Measurements from ENCODE around the gene LARGE1.

Gene LARGE1

DNA sequence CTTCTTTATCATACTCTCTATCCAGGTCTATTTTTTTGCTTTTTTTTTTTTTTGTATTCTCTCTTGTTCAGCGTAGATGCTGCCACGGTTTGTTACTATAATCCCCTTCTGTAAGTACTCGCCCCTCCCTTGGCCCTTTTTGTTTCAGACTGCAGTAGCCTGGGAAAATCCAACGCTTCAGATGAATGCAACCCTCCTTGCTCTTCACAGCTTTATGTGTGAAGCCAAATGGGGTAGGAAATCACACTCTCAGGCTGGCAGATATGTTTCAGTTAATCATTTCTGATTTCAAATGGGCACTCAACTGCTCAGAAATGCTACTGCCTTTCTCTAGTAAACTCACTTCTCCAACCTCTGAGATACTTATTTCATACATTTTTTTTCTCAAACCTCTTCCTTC lies 149.1 kb downstream of the LARGE1 start:
- no peak for DNase-seq

DNA sequence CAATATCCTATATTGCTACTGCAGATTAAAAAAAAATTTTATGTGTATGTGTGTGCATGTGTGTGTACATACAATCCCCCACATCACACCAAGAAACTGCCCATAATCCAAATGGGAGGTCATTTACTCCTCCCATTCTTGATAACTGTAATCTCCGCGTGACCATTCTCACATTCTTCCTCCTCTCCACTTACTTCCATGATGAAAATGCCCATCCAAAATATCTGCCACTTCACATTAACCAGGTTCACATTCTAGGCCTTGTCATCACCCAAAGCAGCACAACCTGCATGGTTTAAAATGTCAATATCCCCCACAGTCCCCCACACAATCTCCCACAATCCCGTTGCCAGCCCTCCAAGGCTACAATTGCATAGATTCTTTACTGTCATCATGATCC lies 149.6 kb downstream of the LARGE1 start:
- DNase-seq: no peak

DNA sequence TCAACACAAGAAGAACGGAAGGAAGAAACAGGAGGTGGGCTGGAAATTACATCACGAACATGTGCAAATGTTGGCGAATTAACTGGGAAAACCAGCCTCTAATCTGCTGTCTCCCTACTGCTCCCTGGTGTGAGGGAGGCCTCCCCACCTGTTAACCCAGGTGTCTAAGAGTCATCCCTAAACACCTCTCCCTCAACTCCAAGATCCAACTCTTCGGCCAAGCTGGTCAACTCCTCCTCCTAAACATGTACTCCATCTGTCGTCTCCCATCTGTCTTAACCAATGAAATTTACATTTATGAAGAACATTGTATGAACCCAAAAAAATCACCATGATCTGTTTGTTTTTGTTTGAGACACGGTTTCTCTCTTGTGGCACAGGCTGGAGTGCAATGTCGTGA lies 154.2 kb downstream of the LARGE1 start:
- no peak for DNase-seq

DNA sequence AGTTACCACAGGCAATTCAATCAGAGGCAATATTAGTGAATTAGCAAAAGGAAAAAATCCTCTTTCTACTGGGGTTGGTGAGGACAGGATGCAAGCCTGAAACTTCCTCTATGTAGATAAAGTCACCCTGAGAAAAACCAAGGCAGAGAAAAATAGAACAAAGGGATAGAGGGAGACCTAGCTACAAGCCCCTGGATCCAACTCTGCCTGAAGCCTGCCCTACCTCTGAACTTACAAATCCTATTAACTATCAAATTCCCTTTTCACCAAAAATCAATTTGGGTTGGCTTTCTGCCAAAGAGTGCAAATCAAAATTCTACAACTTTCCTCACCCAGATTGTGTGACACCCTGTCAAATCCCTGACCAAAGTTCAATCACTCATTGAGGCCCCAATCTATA lies 161.3 kb downstream of the LARGE1 start:
- no peak for DNase-seq

DNA sequence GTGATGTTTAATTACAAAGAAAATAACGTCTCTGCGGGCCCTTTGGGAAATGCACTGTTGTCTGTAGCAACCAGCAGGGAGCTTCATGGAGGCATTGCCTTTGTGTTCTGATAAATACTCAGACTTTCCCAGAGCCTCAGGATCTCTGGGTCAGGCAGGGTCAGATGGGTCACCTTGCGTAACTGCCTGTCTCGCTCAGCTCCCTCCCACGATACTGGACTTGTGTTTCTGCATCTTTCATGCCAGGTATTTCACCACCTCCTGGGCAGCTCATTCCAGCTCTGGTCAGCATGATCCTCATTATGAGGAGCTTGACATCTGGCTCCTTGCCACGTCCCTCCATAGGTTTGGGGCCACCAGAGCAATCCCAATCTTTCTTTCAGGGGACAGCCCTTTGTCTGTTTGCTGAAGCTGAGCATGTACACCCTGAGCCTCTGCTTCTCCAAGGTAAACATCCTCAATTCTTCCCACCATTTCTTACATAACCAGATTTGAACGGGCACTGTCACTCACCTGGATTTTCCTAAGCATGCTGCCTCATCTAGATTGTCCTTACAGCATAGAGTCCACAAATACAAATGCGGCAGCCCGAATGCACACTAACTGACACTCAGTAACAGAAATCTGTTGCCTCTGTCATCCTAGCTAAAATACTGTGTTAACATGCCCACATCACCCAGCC lies 162.3 kb downstream of the LARGE1 start:
- no peak for DNase-seq

DNA sequence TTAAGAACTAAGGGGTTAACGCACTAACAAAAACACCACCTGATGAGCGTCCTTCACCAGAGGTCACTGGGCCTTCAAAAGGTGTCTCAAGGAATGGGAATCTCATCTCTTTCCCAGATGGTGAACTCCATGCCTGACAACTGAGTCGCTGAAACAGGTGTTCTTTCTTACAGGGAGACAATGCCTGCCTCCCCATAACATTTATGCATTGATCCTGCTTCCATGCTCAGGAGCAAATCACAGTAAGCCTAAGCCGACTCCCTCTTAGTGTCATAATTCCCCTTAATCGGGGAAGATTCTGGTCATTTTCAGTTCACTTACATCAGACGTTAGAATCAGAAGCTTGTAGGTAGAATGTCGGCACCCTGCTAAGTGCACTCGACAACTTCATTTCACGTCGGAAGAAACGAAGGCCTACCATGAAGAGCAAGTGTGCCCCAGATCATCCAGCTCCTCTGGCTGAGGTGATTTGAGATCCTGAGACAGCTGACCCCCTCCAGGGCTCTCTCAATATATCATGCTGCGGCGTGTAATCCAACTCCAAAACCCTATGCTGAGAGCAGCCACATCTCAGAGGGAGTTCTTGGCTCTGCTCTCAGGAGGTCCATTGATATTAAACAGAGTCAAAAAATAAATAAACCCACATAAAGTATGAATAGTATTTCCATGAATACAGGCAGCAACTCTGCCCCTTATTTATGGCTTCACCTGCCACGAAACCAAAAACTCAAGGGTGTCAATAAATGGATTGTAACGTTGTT lies 163.1 kb downstream of the LARGE1 start:
- no peak for DNase-seq

DNA sequence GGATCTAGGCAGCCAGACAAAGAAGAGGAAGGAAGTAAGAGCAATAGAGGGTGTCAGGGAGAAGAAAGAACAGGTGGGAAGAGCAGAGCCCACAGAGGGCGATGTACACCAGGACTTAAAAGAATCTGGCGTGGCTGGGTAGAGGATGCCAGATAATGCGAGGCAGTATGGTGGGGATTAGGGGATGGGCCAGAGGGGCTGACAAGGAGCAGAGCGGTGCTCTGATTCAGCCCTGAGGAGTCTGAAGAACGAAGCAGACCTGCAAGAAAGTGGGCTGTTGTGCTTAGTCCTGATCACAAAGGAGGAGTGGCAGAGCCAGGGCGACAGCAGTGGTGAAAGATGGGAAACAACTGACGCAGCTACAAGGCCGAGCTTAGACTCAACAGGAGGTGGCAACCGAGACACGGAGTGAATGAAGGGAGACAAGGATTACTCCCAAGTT lies 163.7 kb downstream of the LARGE1 start:
- no peak for DNase-seq

DNA sequence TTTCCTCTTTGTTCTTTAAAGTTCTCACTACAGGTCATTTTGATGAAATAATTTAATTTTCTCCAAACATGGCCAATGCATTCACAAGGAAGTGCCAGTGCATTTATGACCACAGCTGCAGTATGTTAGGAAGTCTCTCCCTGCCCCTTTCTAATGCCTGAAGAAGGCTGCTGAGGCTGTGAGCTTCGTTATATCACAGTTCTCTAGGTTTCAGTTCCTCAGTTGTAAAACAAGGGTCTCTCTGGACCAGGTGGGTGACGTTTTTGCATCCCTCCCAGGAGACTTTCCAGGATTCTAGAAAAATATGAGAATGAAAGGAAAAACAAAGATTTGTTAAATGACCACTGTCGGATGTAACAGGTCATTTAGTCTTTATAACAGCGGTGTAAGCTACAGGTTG lies 171.6 kb downstream of the LARGE1 start:
- no peak for DNase-seq

DNA sequence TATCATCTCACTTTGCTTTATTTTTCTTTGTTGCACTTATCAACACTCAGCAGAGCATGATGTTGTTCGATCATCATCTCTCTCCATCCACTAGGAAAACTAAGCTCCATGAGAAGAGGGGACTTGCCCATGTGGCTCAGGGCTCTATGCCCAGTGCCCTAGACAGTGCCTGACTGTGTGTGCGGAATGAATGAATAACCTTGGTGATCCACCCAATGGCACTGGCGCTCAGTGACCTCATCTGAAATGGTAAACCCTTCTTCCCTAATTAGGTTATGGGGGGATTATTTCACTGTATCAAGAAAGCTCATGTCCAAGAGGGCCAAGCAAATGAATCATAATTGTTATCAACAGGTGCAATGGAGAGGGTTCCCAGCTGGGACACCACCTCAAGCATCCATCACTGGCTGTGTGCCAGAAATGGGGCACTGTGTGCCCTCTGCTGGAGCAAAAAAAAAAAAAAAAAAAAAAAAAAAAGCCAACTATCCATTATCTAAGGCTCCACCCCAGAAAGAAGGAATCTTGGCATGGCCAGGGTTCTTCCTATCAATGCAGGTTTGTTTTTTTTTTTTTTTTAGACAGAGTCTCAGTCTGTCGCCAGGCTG lies 172.6 kb downstream of the LARGE1 start:
- no peak for DNase-seq

DNA sequence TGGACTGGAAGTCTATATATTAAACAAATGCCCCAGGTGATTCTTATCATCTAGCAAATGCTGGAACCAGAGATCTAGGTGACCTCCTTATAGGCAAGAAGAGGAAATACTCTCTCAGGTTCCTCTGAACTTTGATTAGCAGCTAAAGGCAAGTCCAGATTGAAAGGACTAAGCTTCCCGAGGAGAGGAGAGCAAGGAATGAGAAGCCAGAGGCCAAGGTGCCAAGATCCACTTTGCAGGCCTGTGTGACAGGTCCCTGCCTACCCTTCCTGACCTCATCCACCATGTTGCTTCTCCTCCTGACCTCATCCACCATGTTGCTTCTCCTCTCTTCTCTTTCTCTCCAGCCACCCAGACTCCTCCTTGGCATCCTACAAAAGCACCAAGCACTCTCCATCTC lies 173.2 kb downstream of the LARGE1 start:
- DNase-seq: no peak

DNA sequence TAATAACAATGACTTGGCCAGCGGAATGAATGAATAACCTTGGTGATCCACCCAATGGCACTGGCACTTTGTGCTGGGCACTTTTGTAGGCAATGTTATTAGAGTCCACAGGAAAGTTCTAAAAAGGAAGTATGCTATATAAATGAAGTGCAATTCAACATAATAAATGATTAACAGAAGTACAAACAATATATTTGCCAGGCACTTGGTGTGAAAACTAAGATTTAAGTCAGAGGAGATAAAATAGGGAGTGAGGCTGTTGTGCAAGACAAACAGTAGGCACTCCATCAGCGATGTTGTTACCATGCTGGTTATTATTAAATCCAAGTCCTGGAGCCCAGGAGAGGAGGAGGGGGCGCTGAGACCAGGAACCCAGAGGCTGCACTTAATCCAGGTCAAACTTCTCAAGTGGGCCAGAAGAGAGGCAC lies 173.8 kb downstream of the LARGE1 start:
- no peak for DNase-seq

DNA sequence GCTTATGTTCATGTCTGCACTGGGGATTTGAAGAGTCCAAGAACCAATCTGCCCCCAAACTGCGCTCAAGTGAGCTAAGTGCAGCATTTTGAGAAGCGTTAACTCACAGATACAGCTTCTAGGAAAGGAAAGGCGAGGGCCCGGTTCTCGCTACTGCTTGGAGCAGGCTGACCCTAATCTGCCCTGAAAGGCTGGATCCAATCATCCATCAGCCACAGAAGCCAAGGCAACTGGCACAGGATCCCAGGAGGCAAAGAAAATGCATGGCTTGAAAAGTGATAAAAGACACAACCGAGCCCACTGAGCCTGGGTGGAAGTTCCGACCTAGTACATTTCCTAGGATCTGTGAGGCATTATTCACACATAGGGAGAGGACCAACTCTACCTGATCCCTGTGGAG lies 174.8 kb downstream of the LARGE1 start:
- no peak for DNase-seq

DNA sequence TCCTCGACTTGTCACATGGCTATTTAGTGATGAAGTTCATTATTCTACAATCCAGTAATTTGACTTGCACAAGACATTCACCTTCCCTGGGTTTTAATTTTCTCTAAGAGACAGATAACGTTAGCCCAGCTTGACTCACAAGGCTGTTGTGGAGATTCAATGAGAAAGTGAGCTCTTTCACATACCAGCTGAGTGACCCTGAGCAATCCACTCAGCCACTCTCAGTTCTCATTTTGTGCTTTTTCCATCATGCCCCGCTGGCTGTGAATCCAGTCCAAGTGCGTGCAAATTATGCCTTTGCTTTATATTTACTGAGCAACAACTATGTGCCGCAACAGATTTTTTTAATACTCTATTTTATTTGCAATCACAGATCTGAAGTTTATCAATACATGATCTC lies 176.5 kb downstream of the LARGE1 start:
- DNase-seq: no peak

DNA sequence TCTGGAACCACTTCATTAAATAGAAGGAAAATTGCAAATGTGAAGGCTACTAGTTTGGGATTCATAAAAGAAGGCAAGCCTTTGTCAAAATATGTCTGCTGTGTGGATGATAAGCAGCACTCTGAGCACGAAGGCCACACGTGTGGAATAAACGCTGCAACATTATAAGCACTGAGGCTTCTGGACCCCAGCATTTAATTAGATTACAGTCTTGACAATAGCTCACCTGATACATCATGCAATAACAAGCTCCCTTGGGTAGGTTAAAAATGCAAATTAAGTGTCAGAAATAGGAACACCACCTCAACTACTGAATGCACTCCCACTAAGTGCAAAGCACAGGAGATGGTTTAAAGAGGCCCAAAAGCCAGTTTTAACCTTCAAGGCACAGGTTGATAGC lies 179.3 kb downstream of the LARGE1 start:
- DNase-seq: no peak

DNA sequence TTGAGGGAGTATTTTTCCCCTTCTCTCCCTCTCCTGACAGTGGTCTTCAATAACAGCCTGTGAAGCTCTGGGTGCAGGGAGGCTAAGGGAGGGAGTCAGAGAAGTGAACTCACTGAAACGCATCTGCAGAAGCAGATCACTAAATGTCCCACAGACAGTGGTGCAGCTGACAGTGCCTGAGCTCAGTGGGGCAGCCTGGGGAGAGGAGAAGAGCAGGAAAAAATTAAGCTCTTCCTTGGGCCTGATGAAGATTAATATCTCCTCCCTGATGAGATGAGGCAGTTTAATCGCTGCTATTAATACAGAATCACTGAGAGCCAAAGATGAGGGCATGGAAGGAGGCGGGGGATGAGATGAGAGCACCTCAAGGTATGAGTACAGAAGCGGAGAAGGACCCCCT lies 180.8 kb downstream of the LARGE1 start:
- DNase-seq: no peak

DNA sequence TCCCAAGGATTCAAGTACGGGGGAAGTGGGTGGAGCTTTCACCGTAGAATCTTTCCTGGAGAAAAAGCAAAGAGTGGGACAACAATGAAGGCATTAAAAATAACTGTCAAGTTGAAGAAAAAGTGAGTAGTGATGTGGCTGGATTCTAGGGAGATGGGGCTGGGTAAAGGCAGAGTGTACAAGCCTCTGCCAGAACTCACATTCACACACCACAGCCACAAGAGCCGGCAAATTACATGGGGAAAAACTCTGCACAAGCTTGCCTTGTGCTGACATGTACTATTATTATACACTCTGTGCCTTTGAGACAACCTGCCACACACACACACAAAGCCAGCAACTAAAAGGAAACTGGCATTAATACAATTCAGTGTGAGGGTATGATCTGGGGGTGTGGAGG lies 182.6 kb downstream of the LARGE1 start:
- DNase-seq: no peak

DNA sequence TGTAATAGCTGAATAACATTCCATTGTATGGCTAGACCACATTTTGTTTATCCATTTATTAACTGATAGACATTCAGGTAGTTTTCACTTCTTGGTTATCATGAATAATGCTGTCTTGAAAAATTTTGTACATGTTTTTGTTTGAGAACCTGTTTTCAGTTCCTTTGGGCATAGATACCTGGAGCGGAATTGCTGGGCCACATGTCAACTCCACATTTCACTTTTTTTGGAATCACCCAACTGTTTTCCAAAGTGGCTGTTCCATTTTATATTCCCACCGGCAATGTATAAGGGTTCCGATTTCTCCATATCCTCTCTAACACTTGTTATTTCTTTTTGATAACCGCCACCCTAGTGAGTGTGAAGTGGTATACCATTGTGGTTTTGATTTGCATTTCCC lies 184.3 kb downstream of the LARGE1 start:
- DNase-seq: no peak

DNA sequence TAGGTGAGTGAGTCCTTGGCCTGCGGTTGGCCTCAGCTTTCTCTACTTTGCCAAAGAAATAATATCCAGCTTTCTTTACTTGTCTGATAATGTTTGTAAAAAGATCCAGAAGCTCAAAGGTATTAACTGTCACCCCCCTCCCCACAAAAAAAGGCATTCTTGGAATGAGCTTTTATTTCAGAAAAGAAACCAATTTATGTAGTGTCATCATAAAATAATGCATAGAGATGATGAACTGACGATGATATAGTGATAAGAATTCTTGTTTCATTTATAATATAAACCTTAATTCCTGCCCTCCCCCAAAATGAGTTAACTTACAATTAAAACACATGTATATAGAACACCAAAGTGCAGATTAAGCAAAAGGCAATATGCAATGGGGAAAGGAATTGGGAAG lies 191.4 kb downstream of the LARGE1 start:
- DNase-seq: no peak

DNA sequence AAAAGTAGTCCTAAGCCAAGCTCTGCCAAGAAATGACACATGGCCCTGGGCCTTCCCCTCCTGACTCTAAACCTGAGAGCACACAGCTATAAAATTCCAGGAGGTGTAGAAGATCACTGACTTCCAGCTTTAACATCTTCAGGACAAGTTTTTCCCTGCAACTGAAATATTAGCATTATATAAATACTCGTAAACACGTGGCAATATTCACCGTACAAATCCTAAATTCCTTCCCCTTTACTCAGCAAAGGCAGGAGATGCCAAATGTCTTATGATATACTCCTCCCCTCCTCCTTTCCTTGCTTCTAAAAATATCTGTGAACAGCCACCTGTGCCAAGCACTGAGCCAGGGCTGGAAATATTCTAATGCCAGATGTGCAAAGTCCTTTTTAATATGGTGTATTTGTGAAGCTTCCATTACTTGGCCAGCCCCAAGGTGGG lies 194.0 kb downstream of the LARGE1 start:
- peak; percentile 74 for DNase-seq

DNA sequence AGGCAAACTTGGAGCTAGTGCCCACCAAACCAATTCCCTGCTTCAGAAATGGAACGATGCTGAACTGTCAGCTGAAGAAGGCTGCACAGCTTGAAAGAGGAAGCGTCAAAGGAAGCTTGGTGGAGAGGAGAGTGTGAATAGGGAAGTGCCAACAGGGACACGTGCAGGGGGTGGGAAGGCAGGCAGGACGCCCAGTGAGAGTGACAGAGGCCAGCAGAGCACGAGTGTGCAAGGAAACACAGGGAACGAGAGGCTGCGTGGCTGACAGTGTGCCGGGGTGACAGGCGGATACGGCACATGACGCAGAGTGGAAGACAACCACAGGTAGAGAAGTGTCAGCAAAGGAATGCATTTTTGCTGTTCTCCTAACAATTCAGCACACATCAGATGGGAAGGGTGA lies 196.4 kb downstream of the LARGE1 start:
- DNase-seq: no peak

DNA sequence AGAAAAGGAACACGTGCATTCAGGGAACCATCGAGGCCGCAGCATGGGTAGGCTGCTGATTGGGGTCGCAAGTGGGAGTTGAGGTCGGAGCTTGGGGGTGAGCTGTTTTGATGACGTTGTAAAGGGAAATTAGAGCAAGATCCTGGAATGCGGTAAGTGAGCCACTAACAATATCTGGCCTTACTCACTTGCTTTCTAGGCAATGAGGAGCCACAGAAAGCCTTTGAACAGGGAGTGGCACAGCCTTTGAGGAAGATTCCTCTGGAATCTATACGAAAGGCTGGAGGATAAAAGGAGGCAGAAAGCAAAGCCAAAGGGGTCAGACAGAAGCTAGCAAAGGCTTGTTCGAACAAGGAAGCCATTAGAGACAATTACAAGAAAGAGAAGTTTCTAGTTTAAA lies 197.5 kb downstream of the LARGE1 start:
- DNase-seq: no peak

DNA sequence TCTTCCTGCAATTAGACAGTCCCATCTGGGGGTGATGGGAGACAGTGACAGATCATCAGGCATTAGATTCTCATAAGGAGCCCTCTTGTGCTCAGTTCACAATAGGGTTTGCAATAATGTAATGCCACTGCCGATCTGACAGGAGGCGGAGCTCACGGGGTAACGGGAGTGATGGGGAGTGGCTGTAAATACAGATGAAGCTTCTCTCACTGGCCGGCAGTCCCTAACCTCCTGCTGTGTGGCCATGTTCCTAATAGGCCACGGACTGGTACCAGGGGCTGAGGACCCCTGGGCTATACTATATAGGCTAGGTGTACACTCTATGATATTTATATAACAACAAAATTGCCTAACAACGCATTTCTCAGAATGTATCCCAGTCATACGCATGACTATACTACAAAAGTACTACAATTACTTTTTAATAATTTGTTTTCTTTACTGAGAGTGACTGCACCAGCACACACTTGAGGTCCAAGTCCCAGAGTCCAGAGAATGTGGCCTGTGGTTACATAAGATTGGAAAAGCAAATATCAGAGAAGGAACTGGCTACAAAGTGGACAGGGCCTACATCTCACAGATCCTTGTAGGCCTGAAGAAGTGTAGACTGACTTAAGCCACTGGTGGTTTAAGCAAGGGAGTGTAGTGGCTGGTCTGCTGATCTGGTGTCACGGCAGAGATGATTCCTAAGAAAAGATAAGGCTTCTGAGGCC lies 200.0 kb downstream of the LARGE1 start:
- no peak for DNase-seq

DNA sequence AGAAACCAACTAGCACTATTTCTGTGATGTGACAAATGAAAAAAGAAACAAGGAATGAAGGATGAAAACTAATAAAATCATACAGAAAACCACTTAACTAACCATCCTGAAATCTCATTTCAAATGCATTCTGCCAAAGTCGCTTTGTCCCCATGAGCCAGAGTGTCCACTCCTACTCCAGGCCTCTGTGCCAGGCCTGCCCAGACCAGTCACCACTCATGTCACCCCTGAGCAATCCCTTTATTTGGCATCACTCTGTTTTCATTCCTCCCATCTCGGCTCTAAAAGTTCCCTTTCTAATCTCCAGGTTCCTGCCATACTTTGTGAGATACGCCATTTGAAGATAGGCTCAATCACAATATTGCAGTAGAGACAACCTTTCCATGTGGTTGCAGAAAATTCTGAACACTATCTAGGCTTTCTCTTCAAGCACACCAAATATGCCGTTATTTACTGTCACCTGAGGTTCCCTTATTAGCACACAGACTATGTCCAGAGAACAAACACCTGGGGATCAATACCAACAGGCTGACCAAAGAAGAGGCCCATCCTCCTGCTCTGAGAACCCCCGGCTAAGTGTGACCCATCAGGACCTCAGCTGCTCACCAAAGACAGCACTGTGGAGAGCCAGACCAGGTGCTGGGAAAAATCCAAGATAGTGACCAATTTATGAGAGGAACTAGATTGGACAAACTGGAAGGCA lies 202.4 kb downstream of the LARGE1 start:
- DNase-seq: no peak
